HG03565 (cell line): ENCODE measurements around the gene SGMS2.
"Not testable (repeated sequence)": the region's sequence is repeated elsewhere in the genome, so short reads cannot be mapped to it uniquely, and the experiment has no call there.

Experiments used
- ATAC-seq: cut with Tn5 transposase; IDR thresholded peaks from one replicate; pipeline ENCODE4 v1.9.1; 2021; ENCODE audit warnings: mild to moderate bottlenecking, moderate library complexity; ENCODE audit not compliant: unreplicated experiment

The SGMS2 gene

DNA sequence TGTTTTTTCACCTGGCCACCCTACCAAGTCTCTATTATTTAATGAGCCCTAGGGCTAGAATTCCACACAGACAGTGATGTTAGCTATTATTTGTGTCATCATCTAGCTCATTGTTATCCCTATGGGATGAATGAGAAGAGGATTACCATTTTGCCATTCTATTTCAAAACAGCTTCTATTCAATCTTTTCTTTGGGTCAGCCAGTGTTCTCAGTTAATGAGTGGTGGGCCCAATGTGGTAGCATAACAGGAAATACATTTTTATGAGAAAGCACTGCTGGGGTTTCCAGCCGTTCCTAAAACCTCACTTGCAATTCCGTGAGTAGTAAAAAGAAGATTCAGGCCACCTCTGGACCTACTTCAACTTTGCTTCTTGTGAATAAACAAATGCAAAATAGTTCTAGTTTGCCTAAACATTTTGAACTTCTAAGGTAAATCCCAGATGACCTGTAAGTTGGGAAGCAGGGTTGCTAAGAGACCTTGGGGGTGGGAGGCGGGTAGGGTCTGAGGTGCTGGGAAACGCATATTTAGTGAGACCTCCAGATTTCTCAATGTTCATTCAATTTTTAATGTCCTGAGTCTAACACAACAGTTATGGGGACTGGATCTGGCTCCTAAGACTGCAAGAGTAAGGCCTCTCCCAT, 81.8 kb downstream of the SGMS2 start:
- no peak for ATAC-seq

DNA sequence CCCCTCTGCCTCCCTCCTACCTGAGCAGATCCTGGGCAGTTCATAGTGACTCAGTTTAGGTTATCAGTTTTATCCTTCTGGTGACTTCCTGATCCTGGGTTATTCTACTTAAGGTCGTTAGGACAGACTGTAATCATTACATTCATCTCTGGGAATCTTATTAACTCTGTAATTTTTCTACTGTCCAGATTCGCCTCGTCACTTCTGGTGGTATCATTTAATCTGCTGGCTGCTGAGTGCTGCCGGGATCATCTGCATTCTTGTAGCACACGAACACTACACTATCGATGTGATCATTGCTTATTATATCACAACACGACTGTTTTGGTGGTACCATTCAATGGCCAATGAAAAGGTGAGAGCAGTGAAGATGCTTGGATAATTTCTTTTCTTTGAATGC, 83.6 kb downstream of the SGMS2 start:
- ATAC-seq: no peak

DNA sequence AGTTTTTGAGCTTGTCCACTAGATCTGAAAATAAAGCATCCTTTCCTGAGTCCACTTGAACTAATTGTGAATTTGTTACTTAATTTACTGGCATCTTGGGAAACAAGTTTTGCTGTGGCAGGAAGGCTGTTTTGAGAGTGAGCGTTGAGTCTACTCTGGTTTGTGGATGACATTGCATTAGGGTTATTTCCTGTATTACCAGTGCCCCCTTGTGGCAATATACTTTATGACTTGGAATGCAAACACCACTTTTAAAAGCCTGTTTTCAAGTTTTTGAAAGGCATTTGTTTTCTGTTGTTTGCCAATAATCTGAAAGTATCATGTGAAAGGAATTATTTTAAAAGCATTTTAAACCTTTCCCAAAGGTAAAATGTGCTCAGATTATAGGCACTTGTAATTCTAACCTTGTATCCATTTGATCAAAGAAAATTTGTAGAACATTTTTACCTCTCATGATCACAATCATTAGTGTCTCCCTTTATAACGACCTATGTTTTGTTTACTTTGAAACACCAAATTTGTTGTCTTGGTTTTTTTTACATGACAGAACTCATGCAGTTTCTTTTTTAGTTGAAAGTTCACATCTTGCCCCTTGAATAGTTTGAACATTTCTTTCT, 88.7 kb downstream of the SGMS2 start:
- ATAC-seq: peak; percentile 94

DNA sequence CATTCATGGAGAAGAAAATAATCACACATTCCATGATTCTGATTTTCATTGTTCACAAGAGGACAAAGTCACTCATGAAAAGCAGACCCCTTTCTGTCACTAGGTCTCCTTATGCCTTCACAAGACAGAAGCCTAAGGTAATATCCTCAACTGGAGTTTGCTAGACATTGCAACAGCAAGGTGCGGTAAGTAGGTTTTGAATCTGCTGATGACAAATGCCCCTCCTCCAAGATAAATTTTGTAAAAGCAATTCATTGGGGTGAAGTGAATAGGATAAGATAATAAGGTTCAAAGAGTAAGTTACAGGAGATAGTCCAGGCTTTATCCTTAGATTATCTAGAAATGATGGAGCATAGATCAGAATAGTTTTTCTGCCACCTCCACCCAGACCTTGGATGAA, 90.5 kb downstream of the SGMS2 start:
- no peak for ATAC-seq

DNA sequence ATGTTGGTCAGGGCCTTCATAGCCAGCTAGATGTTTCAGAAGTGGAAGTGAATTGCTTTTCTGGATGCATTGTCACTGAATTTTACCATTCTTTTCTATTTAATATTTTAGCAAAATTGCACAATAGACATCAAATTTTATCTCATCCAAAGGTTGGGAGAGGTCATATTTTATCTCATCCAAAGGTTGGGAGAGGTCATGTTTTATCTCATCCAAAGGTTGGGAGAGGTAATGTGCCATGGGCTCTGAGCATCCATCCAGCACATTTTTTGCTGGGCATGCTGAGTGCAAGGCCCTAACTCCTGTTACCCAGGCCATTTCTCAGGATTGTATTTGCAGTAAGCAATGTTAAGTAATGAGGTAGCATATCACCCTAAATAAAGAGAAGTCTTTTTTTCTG, 91.9 kb downstream of the SGMS2 start:
- ATAC-seq: no peak

DNA sequence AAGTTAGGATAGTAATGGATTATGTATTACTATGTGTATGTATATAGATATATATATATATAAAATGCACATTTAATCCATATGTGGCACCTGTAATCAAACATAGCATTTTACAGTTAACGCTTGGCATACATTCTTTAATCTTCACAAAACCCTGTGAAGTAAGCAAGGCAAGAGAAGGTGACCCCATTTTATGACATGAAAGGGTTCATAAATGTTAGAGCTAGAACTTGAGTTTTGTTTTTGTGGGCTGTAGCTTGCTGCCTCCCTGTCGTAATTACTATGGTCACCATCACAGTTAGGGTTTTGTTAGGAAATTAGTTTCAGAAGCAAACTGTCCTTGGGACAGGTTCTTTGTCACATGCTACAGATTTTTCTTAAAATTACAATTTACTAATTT, 92.8 kb downstream of the SGMS2 start:
- no peak for ATAC-seq

DNA sequence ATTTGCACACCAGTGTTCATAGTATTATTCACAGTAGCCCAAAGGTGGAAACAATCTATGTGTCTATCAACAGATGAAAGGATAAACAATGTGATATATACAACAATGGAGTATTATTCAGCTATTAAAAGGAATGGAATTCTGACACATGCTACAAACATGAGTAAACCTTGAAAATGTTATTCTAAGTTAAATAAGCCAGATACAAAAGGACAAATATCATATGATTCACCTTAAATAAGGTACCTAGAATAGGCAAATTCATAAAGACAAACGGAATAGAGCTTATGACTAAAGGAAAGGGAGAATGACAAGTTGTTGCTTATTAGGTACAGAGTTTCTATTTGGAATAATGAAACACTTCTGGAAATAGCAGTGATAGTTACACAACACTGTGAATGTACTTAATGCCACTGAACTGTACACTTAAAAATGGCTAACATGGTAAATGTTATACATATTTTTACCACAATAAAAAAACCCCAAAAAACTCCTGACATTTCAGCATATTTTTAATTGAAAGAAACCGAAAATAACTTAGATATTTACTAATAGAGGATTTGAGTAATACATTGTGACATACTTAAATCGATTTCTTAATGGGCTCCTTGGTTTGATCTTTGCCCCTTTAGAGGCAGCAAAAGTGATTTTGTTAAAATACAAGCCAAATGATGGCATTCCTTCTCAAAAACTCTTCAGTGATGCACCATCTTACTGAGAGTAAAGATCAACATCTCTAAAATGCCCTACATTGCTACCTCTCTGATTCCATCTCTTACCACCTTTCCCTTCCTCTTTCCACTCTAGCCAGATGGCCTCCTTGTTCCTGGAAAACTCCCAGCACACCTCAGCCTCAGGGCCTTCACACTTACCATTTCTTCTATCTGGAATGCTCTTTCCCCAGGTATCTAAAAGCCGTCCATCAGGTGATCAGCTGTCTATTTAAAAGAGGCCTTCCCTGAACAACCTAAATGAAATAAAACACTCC, 98.0 kb downstream of the SGMS2 start:
- ATAC-seq: no peak

DNA sequence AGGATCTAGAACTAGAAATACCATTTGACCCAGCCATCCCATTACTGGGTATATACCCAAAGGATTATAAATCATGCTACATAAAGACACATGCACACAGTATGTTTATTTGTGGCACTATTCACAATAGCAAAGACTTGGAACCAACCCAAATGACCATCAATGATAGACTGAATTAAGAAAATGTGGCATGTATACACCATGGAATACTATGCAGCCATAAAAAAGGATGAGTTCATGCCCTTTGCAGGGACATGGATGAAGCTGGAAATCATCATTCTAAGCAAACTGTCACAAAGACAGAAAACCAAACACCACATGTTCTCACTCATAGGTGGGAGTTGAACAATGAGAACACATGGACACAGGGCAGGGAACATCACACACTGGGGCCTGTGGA, 101.0 kb downstream of the SGMS2 start:
- not testable (repeated sequence) for ATAC-seq

DNA sequence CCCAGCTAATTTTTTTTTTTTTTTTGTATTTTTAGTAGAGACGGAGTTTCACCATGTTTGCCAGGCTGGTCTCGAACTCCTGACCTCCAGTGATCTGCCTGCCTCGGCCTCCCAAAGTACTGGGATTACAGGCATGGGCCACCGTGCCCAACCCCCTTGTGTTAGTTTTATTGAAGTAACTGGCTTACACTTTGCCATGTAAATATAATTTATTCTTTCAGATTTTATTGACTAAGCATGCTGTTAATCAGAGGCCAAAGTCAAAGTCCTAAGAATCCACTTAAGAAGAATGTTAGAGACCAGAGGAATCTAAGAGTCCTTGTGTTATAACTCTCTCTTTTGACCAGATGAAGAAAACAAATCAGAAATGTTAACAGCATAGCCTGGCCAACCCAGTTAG, 102.1 kb downstream of the SGMS2 start:
- ATAC-seq: not testable (repeated sequence)

DNA sequence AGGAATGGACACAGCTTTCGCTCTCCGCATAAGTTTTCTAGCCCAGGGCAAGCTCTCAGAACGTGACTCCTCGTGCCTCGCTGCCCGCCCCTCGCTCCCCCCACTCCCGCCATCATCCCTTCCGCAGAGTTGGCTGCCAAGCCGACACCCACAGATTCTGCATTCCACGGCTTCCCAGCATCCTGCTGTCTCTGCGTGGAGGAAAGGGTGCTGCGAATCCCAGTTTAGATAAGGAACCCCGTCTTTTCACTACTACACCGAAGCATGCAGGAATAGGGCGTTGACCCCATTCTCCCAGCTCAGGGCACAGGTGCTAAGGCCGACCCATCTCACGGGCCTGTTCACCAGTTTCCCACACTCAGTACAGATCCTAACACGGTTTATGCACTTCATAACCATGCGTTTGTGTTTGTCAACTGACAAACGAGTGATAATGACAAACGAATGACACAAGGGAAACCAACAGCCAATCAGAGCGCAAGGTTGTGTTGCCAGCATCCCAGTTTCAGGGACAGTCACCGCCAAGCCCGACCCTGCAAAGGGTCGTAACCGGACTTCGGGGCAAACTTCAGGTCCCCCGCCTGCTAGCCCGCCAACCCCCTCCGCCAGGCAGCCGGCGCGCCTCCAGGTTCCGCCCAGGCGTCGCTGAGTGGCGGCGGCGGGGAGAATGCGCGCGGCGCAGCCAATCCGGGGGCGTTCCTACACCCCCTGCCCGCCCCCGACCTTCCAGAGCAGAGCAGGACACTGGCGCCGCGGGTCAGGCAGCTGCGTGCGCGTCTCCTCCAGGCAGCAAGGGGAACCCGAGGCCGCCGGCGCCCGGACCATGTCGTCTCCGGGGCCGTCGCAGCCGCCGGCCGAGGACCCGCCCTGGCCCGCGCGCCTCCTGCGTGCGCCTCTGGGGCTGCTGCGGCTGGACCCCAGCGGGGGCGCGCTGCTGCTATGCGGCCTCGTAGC, 106.4 kb downstream of the SGMS2 start, which contains the start of gene CYP2U1:
Gene CYP2U1, plus strand, starts transcription at position 729 of the 954 bp plus-strand sequence. Its CDS starts 95 bp downstream, at position 824.
- peak; percentile 88 for ATAC-seq

DNA sequence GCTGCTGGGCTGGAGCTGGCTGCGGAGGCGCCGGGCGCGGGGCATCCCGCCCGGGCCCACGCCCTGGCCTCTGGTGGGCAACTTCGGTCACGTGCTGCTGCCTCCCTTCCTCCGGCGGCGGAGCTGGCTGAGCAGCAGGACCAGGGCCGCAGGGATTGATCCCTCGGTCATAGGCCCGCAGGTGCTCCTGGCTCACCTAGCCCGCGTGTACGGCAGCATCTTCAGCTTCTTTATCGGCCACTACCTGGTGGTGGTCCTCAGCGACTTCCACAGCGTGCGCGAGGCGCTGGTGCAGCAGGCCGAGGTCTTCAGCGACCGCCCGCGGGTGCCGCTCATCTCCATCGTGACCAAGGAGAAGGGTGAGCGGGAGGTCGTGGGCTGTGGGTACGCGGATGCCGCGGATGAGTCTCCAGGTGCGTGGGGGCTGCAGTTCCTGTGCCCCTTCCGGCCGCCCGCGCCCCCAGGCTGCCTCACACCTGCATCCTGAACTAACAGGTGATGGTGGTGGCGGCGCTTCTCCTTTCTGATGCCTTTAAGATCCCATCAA, 107.1 kb downstream of the SGMS2 start:
- no peak for ATAC-seq

DNA sequence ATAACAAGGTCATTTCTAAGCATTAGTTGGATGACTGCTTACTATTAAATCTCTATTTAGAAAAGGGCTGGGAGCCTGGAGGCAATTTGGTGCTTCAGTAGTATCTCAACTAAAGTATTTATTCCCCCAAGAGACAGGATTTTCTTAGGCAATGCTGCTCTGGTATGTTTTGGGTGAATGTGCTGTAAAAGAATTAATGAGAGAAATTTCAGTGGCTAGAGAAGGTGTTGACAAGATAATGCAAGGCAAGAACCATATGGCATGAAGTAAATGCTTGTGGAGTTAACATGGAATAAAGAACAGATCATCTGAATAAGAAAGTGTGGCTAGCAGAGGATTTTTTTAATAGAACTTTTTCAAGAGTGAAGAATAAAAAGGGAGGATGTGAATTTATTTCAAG, 110.5 kb downstream of the SGMS2 start:
- no peak for ATAC-seq

DNA sequence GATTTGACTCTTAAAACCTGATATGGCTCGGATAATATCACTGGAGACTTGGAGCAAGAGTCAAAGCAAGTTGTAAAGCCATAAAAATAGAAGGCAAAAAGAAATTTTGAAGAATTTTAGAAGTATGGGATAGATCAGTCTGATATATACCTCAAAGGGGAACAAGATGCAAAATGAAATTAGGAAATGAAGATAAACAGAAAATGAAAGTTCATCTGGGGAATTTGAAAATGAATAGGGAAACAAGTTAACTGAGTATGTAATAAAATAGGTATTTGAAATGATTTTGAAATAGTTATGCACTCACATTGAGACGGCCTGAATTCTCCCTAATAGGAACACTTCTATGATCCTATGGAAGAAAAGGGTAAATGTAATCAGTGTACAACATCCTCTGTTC, 112.3 kb downstream of the SGMS2 start:
- ATAC-seq: no peak

DNA sequence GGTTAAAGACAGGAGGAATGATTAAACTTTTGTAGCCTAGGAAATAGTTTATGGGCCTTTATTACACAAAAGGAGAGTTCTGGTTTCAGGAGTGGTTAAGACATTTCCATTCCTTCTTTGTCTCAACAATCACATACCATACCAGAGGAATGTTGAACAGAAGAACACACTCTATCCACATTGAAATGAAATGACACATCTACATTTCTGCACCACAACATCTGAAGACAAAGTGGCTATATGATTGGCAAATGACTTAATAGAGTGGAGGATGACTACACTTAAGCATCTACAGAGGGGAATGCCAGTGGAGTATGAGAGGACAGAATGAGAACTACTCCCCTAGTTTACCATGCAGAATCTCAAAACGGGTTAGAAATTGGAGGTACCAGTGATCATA, 114.6 kb downstream of the SGMS2 start:
- no peak for ATAC-seq

DNA sequence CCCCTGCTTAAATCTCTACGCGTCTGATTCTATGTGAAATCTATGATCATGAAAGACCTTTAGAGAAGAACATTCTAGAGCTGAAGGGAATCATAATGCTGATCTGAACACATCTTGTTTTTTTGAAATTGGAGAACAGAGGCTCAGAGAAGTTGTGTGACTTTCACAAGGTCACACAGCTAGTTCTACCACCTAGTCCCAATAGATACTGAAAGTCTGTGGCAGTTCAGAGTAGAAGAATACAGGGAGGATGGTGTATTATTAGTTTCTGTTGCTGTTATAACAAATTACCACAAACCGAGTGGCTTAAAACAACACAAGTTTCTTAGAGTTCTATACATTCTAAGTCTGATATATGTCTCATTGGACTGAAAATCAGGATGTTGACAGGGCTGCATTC, 121.1 kb downstream of the SGMS2 start:
- no peak for ATAC-seq

DNA sequence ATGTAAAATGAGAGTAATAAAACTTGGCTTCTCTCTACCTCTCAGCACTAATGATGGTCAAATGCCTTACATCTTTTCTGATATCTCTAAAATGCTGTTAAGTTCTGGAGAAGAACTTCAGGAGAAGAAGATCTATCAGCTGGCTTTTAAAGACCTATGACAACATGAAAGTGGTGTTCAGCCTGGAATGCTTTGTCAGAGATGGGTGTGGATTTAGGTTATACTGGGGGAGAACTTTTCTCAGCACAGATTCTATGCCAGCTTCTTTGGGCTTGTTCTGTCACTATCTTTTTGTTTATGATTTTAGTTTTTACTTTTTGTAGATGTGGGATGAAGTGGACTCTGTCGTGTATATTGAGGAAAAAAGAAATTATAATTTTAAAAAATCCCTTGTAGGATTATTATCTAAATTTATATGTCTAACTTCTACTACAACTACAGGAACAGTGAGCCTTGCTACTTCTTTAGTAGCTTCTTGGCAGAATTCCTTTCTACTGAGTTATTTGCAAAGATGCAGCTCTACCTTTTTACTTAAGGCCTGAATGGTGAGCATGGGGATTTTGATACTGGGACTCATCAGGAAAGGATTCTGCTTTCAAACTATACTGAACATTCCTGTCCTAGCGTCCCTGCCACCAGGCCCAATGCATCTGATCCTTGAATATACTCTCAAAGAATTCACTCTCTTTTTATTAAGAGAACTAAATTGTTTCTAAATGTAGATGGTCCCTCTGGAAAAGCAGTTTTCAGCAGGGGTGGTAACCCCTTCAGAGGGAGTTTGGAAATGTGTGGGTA, 126.2 kb downstream of the SGMS2 start:
- ATAC-seq: no peak

DNA sequence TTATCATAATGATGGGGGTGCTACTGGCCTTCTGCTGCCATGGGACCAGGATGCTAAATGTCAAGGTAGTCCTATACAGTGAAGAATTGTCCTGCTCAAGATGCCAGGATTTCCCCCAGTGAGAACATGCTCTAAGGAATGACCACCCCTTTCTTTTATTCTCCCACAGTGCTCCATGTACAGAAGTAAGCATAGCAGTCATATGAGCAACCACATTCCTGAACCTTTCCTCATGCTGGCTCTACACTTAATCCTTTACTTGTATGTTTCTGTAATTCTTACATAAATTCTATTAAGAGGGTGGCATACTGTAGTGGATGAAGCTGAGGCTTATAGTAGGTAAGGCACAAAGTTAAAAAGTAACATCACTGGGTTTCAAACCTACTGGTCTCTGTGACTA, 126.8 kb downstream of the SGMS2 start:
- ATAC-seq: no peak

DNA sequence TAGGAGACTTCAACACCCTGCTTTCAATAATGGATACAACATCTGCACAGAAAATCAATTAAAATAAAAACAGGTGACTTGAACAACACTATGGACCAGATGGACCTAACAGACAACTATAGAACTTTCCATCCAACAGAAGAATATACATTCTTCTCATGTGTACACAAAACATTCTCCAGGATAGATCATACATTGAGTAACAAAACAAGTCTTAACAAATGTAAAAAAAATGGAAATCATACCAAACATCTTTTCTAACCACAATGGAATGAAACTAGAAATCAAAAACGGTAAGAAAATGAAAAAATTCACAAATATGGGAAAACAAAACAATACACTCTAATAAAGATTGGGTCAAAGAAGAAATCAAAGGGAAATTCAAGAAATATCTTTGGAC, 131.3 kb downstream of the SGMS2 start:
- no peak for ATAC-seq
